HFFc6 (cell line): Measurements from ENCODE around the gene OR5L1. TPM values are rescaled to one million over a fixed set of nuclear protein-coding genes. Genes with fewer than 3 reads are reported as not detected.

Experiments used
- DNase-seq: peaks from one replicate; pipeline ENCODE4 v3.0.0-alpha.2; 2018
- H3K27ac Mint-ChIP-seq: 2 replicates; pipeline ENCODE4 v1.8.0; 2020; ENCODE audit warnings: mild to moderate bottlenecking, mixed read lengths
- H3K27me3 Mint-ChIP-seq: 2 replicates; pipeline ENCODE4 v1.8.0; 2021; ENCODE audit warnings: mild to moderate bottlenecking, moderate library complexity, mixed read lengths; ENCODE audit not compliant: insufficient read depth
- H3K36me3 Mint-ChIP-seq: 2 replicates; pipeline ENCODE4 v1.8.0; 2021; ENCODE audit warnings: low read depth, mixed read lengths
- H3K4me1 Mint-ChIP-seq: 2 replicates; pipeline ENCODE4 v1.8.0; 2020; ENCODE audit warnings: low read depth, mixed read lengths
- H3K4me3 Mint-ChIP-seq: 2 replicates; pipeline ENCODE4 v1.8.0; 2020; ENCODE audit warnings: mild to moderate bottlenecking, moderate library complexity, mixed read lengths
- H3K9me3 Mint-ChIP-seq: 2 replicates; pipeline ENCODE4 v1.8.0; 2020; ENCODE audit warnings: mild to moderate bottlenecking, mixed read lengths
- long read RNA-seq: library from polyadenylated mRNA; unstranded; transcript quantifications from one replicate; pipeline ENCODE4 v2.0.0, GENCODE V29; 2019
- total RNA-seq, 6 experiments: library from RNA; stranded (reverse); fragmentation: NEBNext Ultra II Directional; extraction: Animal tissue kit (Norgen Biotek cat#: 25700); gene quantifications; 2 replicates in 1 of 6; 3 replicates in 5 of 6; pipeline ENCODE4 v1.2.3, GENCODE V29; 2021
- TF ChIP-seq, protein P1 (sequence below): fragments of 200-600 bp; sonication (generic); IDR thresholded peaks from 2 replicates; pipeline ENCODE4 v1.5.0; 2021; ENCODE audit warnings: antibody characterized with exemption, mild to moderate bottlenecking

Gene OR5L1
- total RNA-seq, result not detected
- long read RNA-seq, result 0 reads

GRCh38 chr11:55811067-55811466, at the start of gene OR5L1:
OR5L1 (plus strand) TSS chr11:55811367; CDS start chr11:55811467, 100 bp downstream.
- no peak within 1 kb of the TSS for H3K4me3 Mint-ChIP-seq
- H3K36me3 Mint-ChIP-seq, result no peaks in the 10 kb centered on the region
- no peaks in the 10 kb centered on the region for H3K4me1 Mint-ChIP-seq
- DNase-seq, result no peak
- H3K27ac Mint-ChIP-seq, result no peak within 1 kb of the TSS
- no peaks in the 10 kb centered on the region for H3K27me3 Mint-ChIP-seq
- peaks cover 10% of the 10 kb centered on the region; the same call in 1 of the 2 replicates for H3K9me3 Mint-ChIP-seq
- TF ChIP-seq, protein P1, sequence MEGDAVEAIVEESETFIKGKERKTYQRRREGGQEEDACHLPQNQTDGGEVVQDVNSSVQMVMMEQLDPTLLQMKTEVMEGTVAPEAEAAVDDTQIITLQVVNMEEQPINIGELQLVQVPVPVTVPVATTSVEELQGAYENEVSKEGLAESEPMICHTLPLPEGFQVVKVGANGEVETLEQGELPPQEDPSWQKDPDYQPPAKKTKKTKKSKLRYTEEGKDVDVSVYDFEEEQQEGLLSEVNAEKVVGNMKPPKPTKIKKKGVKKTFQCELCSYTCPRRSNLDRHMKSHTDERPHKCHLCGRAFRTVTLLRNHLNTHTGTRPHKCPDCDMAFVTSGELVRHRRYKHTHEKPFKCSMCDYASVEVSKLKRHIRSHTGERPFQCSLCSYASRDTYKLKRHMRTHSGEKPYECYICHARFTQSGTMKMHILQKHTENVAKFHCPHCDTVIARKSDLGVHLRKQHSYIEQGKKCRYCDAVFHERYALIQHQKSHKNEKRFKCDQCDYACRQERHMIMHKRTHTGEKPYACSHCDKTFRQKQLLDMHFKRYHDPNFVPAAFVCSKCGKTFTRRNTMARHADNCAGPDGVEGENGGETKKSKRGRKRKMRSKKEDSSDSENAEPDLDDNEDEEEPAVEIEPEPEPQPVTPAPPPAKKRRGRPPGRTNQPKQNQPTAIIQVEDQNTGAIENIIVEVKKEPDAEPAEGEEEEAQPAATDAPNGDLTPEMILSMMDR, result no peak

DNA sequence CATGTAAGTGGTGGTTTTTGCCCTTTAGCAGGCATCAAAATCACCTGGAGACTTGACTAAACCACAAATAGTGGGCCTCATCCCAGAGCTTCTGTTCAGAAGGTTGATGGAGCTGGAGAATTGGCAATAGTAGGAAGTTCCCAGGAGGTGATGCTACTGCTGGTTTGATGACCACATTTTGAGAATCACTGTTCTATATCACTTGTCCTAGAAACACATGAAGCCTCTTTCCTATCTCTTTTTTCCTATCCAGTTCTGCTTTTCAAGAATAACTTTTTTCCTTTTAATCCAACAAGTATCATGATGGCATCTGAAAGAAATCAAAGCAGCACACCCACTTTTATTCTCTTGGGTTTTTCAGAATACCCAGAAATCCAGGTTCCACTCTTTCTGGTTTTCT, 38.0 kb upstream of the OR5L1 start, which contains the start of gene OR5D13:
Gene OR5D13, plus strand, starts transcription at position 301 of the 400 bp plus-strand sequence. Its CDS starts 0 bp downstream, at position 301.
- peaks cover 1% of the 10 kb centered on the region; the same call in 1 of the 2 replicates for H3K27me3 Mint-ChIP-seq
- H3K4me1 Mint-ChIP-seq, result no peaks in the 10 kb centered on the region
- H3K9me3 Mint-ChIP-seq, result peaks cover 5% of the 10 kb centered on the region; the same call in 1 of the 2 replicates
- H3K36me3 Mint-ChIP-seq, result no peaks in the 10 kb centered on the region
- no peak within 1 kb of the TSS for H3K4me3 Mint-ChIP-seq
- no peak for DNase-seq
- H3K27ac Mint-ChIP-seq, result no peak within 1 kb of the TSS
- TF ChIP-seq, protein P1, result no peak

DNA sequence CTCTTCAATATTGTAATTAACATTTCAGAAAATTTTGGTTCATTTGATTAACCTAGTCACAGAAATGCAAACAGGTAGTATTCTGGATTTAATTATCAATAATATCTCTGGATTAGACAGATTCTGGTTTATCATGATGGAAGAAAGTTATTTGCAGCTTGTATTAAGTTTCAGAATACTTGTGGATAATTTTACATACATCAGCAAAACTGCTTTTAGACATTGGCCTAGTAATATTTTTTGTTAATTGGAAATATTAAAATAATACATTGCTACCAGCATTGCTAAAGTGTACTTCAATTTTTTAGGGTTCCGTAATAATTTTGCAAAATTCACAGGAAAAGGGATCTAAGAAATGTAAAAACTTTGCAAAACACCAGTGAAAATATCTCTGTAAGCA, 19.6 kb upstream of the OR5L1 start:
- H3K27ac Mint-ChIP-seq, result no peak overlapping the region
- peaks cover 14% of the 10 kb centered on the region for H3K9me3 Mint-ChIP-seq
- H3K27me3 Mint-ChIP-seq, result no peaks in the 10 kb centered on the region
- no peaks in the 10 kb centered on the region for H3K4me1 Mint-ChIP-seq
- no peaks in the 10 kb centered on the region for H3K36me3 Mint-ChIP-seq
- H3K4me3 Mint-ChIP-seq, result no peak overlapping the region
- DNase-seq, result no peak
- TF ChIP-seq, protein P1, result no peak

DNA sequence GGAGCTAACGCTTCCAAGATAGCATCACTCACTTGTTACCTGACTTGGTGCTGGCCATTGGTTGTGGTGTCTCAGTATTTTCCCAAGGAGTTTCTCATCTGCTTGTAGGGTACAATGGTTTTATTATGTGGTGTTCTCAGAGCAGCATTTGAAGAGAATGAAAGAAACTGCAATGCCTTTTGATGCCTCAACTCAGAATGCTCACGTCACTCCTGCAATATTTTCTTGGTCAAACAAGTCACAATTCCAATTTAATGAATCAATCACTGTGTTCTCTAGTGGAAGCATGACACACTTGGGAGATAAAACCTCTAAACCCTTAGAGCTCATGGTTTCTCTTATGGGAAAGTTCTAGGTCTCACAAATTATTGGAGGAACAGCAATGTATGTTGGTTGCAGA, 17.8 kb upstream of the OR5L1 start:
- H3K27ac Mint-ChIP-seq, result no peak overlapping the region
- no peaks in the 10 kb centered on the region for H3K36me3 Mint-ChIP-seq
- TF ChIP-seq, protein P1, result no peak
- no peak for DNase-seq
- H3K9me3 Mint-ChIP-seq, result peaks cover 14% of the 10 kb centered on the region
- no peaks in the 10 kb centered on the region for H3K27me3 Mint-ChIP-seq
- H3K4me1 Mint-ChIP-seq, result no peaks in the 10 kb centered on the region
- H3K4me3 Mint-ChIP-seq, result no peak overlapping the region

DNA sequence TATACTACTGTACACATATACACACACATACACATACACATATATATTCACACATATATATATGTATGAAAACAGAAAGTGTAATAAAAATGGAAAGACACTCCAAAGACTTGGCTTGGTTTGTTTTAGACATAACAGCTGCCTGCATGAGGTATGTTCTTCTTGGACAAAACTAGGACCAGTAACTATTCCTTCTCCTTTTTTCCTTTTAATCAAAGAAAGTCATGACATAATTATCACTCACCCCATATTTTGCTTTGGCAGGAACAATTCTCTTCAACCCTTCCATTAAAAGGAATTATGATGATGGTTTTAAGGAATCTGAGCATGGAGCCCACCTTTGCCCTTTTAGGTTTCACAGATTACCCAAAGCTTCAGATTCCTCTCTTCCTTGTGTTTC, 15.9 kb upstream of the OR5L1 start, which contains the start of gene OR5D14:
Gene OR5D14, plus strand, starts transcription at position 301 of the 400 bp plus-strand sequence. Its CDS starts 0 bp downstream, at position 301.
- DNase-seq, result no peak
- Mint-ChIP-seq H3K36me3 (no peaks in the 10 kb centered on the region), H3K4me1 (no peaks in the 10 kb centered on the region), H3K27ac (no peak within 1 kb of the TSS), H3K9me3 (peaks cover 19% of the 10 kb centered on the region), H3K4me3 (no peak within 1 kb of the TSS), H3K27me3 (no peaks in the 10 kb centered on the region)
- TF ChIP-seq, protein P1, result no peak
